SK-N-MC (cell line): ENCODE data around the gene CLIP1.

ENCODE experiments used
- EZH2 ChIP-seq: fragments of 200-600 bp; sonication (generic); IDR thresholded peaks from one replicate; pipeline ENCODE4 v1.6.1; 2017; ENCODE audit warnings: antibody characterized with exemption
- POLR2AphosphoS5 ChIP-seq: IDR thresholded peaks from 2 replicates; pipeline ENCODE4 v1.6.1; 2012; ENCODE audit warnings: mild to moderate bottlenecking, low read depth, low read length, borderline replicate concordance

DNA sequence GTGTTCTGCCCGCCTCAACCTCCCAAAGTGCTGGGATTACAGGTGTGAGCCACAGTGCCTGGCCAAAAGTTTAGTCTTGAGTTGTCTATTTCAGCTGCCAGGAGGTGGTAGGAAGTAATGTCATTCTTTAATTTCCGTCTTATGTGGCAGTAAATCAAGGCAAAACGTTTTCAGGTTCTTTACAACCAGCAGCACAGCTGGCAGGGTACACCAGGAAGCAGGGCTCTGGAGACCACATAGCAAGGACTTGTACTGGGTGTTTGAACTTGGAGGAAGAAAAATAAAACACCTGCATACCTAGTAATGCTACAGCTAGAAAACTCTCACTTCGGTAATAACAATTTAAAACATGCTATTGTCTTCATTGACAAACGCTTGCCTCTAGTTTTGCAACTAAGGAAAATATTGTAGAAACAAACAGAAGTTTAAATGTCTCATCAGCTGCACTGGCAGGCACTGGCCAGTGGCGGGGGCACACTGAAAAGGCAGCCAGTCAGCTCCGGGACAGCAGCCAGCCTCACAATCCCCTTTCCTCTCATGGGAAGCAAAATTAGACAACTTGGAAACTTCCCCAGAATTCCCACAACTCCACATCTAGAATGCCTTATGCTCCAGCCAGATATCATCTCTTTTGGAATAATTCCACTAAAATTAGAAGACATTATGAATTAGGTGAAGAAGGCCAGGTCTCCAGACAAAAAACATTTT is 72.2 kb downstream of the CLIP1 start:
- TF ChIP-seq POLR2AphosphoS5 (no peak), EZH2 (no peak)
